ENCODE data around the gene BTBD16.

BTBD16 gene

DNA sequence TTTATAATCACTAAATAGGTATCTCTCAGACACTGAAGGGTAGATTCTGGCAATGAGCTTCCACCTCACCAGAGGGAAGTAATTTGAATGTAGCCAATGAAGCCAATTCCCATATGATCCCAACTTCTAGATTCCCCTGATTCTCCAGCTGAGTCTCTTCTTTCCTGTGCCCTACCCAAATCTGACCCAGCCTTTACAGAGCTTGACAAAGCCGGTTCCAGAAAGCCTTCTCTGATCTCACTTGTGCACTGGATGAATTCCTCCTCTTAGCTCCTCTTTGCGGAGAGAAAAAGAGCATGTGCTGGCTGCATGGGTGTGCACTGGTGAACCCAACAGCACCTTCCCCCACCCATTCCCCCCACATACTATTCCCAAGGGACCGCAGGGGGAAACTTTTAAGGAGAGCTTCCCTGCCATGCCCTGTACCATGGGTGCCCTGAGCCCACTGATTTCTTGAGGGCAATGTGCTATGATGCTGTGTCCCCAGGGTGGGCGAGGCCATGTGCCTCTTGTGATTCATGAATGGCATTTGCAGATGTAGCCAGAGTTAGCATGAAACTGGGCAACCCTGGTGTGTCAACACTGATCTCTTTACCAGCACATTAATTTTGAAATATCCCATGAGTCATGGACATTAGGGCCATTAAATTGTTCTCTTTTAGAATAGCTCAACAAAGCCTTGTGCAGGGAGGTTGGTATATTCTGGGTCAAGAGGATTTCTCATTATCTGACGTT lies 53.0 kb downstream of the BTBD16 start:
- peak; percentile 63 to 67 for DNase-seq

DNA sequence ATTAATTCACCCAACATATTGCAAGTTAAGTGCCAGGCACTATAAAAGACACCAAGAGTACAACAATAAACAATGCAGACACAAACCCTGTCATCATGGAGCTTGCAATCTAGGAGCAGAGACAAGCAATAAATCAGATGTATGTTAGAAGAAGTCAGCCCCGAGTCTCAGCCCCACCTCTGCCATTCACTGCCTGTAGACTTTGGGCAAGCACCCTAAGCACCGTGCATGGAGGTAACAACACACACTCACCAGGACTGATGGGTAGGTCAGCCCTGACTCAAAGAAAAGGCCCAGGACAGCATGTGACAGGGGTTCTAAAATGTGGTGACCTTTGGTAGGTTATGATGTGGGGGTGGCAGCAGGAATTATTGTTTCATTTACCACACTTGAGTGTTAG lies 54.1 kb downstream of the BTBD16 start:
- no peak for DNase-seq

DNA sequence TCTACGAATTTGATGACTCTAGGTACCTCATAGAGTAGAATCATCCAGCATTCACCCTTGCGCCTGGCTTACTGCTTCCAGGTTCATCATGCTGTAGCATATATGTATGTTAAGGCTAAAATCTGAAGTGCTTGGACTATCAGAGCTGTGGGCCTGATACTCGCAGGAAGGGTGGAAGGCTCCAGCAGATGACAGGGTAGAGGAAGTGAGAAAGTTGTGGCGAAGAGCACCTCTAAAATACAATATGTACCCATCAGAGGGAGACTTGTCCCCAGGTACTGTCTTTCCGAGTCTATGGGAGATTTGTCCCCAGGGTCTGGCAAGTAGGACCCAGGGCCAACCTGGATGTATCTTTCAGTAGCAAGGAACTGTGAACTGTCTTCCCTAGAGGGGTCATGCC lies 55.3 kb downstream of the BTBD16 start:
- DNase-seq, result no peak

DNA sequence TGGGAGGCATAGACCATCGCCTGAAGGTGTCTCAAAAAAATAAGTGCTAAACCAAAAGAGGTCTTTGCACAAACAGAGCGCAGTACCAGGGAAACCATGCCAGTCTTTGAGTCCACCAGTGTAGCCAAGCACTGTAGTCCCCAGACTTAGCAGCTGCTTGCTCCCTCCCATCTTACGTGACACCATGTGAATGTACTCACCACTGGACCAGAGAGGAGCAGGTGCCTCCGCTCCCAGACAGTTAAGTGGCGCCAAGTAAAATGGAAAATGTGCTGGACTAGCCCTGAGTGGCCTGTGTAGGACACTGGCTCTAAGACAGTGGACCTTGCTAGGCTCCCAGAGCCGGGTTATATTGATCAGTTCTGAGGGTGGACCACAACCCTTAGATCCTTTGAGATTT lies 55.7 kb downstream of the BTBD16 start:
- no peak for DNase-seq

DNA sequence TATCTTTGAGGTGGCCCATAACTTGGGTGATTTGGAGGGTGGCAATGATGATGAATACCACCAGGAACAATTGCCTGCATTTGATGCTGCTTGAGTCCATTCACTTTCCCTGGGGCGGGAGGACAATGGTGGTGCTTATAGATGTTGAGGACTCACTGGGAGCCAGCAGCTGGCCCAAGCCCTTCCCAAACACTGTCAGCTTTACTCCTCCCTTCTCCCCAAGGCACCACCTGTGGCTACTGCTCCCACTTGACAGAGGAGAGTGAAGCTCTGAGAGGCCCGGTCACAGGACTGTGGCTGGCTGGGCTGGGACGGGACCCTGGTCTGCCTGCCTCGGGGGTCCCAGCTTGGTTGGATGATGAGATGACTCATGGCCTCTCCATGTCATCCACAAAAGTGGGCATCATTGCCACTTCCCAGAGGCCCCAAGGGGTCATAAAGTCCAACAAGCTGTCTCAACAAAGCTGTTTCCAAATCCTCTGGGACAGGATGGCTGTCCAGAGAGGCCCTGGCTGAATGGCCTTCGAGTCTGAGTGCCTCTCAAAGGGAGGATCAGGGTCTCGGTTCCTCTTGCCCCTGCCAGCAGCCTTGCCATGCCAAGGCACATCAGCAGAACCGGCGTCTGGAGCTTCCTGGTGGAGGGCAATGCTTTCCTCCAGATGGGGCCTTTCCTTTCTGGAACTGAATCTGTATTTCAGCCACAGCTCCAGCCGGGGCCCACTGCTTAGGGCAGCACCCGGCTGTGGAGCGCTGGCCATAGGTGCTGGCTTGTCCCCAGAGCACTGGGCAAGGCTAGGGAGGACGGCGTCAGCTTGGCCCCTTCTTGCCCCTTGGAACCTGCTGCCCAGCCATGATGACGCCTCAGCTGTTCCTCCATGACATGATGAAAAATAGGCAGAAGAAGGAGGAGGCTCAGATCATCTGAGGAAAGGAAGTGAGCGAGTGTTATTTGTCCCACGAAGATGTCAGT lies 56.4 kb downstream of the BTBD16 start:
- DNase-seq, result no peak

DNA sequence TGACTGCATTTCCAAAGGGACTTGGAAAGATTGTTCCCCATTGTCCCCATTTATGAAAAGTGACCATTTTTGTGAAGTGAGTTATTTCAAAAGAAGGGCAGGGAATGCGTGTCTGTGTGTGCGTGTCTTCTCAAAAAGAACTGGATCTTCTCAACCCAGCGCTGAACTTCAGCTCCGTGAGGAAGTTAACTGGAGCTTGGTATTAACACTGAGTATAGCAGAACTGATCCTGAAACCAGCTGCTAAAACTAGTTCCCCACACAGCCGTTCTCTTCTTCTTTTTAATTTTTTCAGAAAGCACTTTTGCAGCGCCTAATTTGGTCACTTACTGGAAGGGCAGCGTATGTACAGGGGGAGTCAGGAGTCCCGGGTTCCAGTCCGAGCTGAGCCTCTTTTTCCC lies 57.6 kb downstream of the BTBD16 start:
- peak; percentile 55 to 60 for DNase-seq

DNA sequence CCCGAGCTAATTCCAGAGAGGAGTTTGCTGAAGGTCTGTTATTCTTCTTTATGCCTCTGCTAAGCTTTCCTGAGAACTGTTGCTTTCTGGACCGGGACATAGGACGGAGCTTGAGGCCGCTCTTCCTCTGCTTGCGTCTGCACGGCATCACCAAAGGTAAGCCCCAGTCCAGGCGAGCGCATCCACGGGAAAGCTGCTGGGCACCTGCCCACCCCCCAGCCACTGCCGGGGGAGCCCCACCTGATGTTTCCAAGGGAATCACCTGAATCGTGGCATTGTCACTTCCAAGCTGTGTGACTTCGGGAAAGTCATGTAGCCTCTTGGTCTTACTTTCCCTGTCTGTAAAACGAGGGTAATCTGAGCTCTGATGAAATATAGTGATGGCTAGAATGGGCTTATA lies 58.3 kb downstream of the BTBD16 start:
- DNase-seq, result no peak

DNA sequence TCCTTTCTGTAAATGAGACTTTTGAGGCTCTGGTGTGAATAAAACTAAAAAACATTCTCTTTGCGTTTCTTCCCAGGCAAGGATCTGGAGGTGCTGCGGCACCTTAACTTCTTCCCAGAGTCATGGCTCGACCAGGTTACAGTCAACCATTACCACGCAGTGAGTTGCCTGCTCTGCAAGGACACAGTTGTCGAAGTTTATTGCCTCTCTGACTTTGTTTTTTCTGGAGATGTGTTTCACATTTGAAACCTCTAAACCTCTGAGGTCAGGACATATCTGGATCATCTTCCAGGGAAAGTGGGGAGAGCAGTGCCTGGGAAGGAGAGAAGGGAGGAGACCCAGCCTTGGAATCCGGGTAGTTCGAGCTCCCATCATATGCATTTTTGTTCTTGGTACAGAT lies 60.0 kb downstream of the BTBD16 start:
- no peak for DNase-seq

DNA sequence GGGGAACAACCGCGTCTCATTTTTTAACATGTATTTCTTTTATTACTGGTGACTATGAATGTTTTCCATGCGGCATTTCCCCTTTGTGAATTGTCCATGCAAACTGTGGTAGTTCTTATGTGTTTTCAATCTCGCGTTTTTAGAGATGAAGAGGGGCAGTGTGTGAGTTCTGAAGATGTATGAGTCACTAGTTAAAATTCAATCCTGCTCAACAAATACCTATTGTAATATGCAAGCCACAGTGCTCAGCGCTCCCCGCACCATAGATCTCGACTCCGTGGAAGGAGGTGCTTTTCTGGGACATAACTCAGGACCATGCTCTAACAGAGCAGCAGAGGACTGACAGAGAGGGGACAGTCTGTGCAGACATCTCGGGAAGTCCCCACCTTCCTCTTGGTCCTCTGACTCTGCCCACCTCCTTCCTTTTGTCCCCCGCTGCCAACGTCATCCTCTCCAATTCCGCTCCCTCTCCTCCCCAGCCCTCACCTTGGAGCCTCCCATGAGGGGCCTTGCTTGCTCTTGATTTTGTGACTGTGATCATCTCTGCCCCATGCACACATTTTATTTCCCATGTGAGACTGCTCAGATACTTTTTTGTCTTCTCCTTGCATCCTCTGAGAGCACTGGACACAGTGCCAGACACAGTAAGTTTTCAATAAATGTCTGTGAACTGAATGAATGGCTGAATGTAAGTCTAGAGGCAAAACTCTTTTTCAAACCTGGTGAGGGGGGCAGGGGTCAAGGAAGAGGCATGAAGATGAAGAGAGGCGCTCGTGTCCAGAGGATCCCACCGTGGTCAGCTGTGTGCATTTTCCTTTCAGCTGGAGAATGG lies 60.7 kb downstream of the BTBD16 start:
- no peak for DNase-seq

DNA sequence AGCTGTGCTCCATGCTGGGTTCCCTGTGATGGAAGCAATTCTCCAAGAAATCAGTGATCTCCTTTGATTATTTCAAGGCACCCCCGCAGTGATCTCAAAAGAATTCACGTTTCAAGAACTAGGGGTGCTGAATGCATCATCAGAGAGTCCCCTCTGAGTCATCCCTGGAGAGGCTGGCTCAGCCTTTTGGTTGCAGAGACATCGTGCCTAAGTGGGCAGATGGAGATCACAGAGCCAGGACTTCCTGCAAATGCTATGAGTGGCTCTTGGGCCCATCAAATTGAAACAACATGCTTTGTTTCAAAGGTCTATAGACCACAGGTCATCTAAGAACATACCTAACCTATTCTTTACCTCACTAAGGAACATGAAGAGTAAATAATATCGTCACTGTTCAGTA lies 61.9 kb downstream of the BTBD16 start:
- DNase-seq, result peak; percentile 6 to 36

DNA sequence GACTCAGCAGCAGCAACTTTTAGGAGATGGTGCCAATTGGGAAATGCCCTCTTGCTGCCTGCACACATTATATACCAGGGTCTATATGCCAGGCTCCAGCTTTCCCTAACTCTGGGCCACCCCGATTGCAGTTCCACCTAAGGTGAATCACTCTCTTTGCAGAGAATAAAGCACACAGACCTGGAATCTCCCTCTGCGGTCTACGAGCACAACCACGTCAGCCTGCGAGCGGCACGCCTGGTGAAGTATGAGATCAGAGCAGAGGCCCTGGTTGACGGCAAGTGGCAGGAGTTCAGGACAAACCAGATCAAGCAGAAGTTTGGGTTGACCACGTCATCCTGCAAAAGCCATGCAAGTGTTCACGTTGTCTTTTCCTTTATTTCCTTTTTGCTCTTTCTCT lies 65.2 kb downstream of the BTBD16 start:
- DNase-seq, result no peak

DNA sequence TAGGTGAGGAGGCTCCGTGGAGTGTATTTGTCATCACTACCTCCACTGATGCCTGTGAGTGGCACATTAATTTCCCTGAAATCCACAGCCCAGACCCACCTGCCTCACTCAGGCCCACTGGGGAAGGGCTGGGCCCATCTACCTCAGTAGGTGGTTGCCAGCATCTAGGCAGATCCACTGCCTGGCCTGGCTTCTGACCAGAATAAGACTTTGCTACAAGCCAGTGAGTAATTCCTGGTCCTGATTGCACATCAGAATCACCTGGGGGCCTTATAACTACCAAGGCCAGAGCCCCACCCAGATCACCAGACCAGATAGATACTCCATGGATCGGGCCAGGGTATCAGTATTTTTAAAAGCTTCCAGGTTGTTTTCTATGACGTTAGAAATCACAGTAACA lies 65.9 kb downstream of the BTBD16 start:
- no peak for DNase-seq

DNA sequence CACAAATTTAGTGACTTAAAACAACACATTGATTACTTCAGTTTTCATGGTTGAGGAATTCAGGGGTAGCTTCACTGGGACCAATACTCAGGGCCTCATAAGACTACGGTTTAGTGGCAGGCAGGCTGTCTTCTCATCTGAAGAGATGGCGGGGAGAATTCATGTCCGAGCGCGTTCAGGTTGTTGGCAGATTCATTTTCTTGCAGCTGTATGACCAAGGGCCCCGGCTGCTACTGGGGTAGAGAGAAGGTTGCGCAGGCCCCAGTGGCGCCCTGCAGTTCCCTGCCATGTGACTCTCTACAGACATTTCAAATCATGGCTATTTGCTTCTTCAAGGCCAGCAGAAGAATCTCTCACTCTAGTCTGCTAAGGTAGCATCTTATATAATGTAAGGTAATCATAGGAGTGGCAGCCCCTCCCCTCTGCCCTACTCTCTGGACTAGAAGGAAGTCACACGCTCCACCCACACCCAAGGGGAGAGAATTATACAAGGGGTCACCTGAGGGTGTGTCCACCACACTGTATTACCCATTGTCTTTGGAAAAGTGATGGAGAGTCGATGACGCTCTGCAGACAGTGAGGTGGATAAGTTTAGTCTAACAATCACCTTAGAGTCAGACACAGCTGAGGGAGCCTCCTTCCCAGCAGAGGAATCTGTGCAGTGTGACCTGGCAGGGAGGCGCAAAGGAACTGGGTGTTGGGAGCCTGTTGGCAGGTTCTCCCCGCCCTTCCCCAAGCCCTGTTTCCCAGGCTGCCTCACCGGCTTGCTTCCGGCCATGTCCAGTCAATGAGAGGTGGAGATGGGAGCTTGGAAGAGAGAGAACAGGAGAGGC lies 67.7 kb downstream of the BTBD16 start:
- no peak for DNase-seq

DNA sequence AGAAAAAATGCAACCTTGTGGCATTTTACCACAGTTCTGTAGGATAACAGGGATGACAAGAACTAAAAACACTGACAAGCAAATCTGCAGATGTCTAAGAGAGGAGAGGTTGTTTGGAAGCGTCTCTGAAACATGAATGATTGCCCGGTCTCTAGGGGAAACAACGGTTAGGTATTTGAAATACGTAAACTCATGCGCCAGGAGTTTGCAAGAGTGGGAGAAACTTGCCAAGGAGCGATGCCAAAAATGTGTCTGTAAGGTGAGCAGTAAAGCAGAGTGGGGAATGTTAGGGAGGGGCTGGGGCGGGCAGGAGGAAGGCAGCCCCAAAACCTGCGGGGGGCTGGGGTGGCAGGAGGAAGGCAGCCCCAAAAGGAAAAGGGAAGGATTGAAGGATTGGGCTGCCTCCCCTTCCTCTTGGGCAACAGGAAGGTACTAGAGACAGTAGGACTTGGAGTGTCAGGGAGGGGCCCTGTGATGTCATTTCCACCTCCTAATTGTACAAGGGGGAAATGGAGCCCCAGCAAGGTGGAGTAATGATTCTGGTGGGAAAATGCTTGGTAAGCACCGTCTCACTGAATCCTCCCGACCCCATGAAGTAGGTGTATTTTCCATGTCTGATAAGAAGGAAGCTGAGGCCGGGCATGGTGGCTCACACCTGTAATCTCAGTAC lies 70.2 kb downstream of the BTBD16 start:
- no peak for DNase-seq

DNA sequence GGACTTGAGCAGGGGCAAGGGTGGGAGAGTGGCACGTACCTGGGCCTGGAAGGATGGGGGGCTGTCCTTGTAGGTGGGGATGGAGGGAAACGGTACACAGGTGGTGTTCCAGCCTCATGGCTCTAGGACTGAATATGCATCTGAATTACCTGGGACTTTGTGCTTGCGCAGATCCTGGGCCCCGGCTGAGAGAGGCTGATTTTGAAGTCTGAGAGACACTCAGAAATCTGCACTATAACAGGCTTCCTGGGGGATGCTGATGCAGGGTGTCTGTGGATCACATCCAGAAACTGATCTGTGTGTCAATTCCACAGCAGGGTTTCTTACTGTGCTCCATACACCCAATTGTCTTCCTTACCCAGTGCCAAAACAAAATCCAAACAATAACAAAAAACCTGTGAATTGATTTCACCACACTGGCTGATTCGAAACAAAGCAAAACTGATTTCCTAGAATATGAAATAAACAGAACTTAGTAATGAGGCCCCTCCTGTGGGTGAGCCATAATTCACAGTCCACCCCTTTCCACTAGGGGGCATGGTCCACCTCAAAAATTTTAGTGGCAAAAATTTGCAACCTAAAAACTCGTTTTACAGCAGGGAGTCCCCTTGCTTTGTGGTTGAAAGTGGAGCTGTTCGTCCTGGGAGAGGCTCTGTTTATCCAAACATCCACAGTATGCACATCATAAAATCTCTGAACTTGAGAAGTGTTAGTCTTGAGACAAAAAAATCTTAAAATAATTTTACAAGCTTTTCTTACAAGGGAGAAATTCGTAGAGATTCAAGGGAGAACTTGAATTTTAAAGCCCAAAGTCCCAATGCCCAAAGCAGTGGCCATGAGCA lies 71.4 kb downstream of the BTBD16 start:
- DNase-seq, result peak; percentile 59 to 63

DNA sequence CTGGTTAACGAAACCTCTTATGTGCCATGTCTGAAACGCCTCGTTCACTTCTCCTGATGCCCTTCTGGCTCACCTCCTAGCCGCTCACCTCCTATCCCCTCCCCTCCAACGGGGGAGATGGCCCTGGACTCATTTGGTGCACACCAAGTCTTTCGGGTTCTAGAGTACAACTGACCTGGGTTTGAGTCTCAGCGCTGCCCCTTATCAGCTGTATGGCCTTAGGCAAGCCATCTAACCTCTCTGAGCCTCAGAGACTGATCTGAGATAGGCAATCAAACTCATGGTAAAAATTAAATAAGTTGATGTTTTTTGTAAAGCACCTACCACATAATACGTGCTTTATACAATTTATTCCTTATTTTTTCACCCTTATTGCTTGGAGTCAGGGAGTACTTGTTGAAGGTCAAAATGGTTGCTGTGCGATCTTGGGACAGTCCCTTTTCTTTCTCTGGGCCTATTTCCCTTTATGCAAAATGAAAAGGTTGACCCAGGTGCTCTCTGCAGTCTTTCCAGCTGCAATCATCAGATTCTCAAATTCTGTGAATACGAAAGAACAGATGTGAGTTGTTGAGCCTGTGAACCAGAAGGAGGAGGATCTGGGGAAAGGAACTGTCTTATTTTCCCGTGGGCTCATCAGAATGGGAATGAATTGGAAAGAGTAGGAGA lies 72.2 kb downstream of the BTBD16 start:
- DNase-seq, result no peak

DNA sequence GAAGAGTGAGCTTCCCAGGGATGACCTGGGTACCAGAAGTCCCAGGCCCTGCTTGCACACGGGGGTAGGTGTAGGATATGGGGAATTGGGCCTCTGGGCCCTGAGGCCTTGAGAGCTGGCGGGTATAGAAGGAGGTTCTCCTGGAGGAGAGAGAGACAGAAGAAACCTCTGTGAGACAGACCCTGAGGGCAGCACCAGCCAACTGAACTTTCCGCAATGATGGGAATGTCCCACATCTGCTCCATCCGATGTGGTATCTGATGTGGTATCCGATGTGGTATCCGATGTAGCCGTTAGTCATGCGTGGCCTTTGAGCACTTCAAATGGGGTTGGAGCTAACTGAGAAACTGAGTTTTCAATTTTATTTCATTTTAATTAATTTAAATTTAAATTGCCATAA lies 72.8 kb downstream of the BTBD16 start:
- DNase-seq, result no peak

DNA sequence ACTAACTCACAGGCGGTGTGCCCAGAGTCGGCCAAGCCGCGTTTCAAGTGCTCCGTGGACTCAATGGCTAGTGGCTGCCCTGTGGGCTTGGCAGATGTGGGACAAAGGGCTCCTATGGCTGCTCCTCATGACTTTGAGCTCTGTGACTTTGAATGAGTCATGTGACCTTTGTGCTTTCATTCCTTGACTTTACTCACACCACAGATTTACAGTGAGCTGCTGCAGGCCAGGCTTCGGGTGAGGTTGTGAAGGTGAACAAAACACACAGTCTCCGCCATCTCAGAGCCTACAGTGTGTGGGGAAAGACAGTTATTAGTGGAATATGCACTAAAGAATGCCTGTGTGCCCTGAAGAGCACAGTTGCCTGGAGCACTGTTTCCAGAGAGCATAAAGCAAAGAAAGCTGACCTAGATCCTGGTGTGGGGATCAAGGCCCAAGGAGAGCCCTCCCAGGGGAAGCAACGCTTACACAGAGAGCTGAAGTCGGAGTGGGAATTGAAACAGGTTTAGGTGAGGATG lies 73.7 kb downstream of the BTBD16 start:
- DNase-seq, result no peak

DNA sequence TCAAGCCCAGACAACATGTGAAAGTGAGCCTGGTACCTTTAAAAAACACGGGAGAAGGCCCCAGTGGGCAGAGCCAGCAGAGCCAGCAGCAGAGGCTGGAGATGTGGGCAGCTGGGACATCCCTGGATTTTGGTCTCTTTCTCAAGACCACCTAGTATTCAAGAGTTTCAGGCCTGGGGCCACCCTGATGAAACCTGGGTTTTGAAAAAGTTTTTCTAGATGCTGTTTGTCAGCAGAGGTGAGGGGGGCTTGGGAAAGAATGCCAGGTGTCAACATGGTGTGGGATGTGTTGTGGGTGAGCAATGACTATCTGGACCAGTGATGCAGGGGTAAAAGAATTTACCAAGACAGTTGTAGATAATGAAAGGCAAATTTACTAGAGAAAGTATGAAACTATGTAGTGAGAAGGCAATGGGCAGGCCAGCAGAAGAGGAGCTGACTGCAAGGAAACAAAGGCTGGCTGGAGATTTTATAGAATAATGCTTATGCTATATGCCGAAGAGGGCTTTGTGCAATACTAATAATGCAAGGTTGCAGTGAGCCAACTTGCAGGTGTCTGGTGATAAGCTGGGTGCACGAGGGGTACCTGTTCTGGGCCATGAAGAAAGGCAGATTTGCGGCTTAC lies 75.3 kb downstream of the BTBD16 start:
- DNase-seq, result no peak

Measured in inflammatory macrophage (primary cell).